Measurements from ENCODE around the gene MRPL27.
"Not testable (repeated sequence)": the region's sequence is repeated elsewhere in the genome, so short reads cannot be mapped to it uniquely, and the experiment has no call there.

Gene MRPL27

DNA sequence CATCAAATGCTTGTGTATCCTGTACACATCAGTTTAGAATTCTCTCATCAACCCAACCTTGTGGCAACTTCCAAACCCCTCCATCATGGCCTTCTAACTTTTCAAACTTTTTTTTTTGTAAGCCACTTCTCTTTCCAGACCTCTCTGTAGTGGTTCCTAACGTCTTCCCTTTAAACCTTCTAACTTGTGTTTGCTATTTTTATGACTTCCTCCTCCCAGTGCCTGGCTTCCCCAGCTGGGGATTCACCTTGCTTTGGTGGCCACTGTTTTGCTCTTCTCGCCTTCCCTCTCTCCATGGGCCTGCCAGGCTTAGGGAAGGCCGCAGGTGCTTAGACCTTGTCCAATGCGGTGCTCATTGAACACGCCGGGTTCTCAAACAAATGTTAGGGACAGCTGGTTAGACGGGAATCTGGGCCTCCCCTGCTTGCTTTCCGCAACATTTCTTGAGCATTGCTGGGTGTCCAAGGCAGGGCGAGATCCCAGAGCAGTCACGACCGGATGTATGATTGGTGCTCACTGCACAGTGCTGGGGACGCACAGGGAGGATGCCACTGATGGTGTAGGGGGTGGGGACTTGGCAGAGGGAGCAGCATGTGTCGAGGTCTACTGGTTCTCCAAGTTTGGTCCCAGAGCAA, 28.1 kb downstream of the MRPL27 start:
- DNase-seq = no peak

GRCh38 chr17:50339381-50339780, 33.6 kb downstream of the MRPL27 start:
- no peak for DNase-seq

GRCh38 chr17:50338645-50339044, 34.3 kb downstream of the MRPL27 start:
- DNase-seq = no peak

DNA sequence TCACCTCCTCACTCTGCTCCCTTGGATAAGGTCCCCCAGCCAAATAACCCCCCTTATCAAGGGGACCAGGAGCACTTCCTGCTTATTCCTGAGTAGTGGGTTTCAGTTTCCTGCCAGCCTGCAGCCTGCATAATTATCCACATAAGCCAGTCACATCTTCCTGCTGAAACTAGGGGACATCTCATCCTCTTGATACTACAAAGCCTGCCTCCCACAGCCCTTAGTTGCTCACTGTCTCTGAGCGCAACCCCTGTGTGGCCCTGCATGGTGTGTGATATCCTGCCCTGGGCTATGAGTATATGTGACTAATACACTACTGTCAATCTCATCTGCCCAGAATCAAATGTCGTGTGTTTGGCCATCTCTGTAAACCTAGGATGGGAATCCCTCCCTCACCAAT, 35.0 kb downstream of the MRPL27 start:
- DNase-seq = no peak

DNA sequence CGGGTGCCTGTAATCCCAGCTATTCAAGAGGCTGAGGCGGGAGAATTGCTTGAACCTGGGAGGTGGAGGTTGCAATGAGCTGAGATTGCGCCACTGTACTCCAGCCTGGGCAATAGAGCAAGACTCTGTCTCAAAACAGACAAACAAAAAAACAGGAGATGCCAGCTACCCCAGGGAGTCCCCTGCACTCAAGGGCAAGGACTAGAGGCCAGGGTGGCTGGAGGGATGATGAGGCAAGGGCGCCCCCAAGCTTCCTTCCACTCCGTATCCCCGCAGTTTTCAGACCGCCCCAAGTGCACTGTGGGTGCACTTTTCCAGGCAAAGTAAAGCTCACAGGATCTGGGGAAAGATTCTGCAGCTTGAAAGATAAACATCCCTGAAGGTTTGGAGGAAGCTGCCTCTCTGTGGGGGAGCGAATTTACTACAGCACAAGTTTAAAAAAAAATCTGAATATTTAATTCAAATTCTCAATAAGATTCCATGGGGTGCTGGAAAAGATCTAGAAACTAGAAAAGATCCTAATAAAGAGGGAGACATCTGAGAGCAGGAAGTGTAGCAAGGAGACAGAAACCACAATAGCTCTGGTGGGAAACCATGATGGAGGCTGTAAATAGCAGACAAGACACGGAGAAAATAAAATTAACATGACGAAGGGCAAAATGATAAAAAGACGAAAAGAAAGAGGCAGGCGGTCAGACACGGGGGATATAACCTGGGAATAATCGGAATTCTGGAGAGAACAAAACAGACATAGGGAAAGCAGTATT, 39.5 kb downstream of the MRPL27 start:
- DNase-seq = not testable (repeated sequence)

DNA sequence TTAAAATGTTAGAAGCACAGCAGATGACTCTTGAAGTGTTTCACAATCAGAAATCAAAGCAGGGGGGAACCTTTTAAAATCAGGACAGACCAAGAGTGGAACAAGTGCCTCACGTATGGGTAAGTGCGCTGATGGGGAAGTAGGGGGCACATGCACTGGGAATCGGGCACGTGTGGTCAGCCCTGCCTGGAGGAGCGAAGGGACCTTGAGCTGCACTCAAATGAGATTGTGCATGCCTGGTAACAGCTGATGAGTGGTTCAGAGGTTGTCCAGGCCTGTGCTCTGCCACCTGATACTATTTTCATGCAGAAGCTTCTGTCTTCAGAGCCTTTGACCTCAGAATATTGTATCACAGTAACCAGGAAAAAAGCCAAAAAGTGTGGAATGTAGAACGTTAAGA, 40.8 kb downstream of the MRPL27 start:
- no peak for DNase-seq

- no peak for DNase-seq
These were observed 41.7 kb downstream of the MRPL27 start for GRCh38 chr17:50331085-50331791.

GRCh38 chr17:50330151-50330775, 42.7 kb downstream of the MRPL27 start:
- no peak for DNase-seq

DNA sequence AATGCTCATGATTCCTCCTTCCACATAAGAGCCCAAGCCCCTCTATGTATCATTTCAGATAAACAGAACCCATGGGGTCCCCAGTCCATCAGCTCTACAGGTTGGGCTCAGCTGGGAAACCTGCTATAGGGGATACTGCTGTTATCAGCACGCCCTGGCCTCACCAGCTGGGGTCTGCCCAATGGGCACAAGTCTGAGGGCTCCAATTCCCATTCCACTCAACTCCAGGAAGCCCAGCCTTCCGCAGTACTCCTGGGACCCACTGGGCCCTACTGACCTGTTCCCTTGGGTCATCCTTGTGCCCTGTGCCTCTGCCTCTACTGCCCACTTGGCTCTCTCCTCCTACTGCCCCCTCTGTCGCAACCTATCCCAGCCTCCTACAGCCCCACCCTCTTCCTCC, 43.3 kb downstream of the MRPL27 start:
- DNase-seq = no peak

DNA sequence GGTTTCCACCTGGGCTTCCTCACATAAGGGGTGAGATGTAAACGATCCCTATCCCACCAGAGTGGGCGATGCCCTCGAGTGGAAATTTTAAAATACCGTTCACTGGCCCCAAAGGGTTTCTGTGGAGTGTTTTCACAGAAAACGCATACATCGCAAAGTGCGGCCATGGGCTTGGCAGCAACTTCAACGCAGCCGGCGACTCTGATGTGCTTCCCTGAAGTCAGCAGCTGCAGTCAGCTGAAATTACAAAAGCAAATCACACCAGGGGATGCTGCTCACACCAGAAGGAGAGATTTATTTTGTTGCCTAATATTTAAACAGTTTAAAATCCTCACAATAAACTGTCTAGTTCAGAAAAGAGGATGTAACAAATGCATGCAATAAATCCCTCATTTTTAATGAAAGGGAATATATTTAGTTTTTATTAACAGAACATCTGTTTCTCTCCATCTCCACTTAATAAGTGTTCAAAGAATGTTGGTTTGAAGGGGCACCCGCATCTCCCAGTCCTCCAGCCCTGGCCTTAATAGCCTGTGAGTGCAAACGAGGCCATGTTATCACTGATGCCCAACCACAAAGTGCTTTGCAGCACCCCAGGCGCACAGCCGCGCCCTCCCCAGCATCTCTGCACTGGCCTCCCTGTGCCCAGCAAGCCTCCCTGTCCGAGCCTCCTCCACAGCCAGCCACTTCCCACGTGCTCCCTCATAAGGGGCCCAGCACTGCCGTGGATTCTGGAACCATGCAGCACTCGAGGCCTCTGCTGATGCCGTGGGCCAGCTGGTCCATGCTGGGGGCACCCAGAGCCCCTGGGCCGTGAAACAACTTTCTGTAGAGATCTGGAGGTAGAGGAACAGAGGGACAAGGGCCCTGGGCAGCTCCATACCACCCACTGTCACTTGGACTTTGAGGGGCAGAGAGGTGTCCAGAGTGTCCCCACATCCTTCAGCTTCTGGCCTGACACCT, 44.3 kb downstream of the MRPL27 start:
- no peak for DNase-seq

GRCh38 chr17:50326831-50327364, 46.1 kb downstream of the MRPL27 start:
- no peak for DNase-seq

GRCh38 chr17:50325906-50326305, 47.1 kb downstream of the MRPL27 start:
- no peak for DNase-seq

DNA sequence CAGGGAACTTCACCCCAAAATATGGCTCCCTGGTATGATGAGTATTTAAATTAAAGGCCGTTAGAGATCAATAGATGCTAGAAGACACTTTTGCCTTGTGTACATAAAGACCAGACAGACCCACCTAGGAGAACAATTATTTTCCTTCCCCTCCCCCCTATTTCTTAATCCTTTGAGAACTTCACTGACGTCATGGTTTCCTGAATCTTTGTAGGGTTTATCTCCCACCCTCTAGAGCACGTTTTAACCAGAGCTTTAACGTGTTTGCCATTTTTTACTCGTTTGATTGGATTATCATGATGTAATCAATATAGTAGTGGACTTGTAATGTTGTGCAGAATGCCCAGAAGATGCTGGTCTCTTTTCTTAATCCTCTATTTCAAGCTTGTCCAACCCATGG, 49.9 kb downstream of the MRPL27 start:
- no peak for DNase-seq

DNA sequence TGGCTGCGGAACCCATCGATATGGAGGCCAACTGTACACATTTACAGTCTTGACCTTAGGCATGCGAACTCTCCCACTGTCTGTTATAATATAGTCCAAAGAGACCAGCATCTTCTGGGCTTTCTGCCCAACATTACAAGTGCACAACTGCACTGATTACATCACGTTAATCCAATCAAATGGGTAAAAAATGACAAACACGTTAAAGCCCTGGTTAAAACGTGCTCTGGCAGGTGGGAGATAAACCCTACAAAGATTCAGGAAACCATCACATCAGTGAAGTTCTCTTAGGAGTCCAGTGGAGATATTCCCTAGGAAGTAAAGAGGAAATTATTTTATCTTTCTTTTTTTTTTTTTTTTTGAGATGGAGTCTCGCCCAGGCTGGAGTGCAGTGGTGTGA, 50.7 kb downstream of the MRPL27 start:
- no peak for DNase-seq

- DNase-seq = no peak
These were observed 53.5 kb downstream of the MRPL27 start for GRCh38 chr17:50319306-50320004.

GRCh38 chr17:50318501-50319285, 54.3 kb downstream of the MRPL27 start:
- no peak for DNase-seq
